Activated naive CD4-positive, alpha-beta T cell treated with anti-CD3 and anti-CD28 coated beads, Interleukin-2, amount 10 ng/mL, durations not matched to agents 7 days and 5 days (primary cell): ENCODE data around the gene CLCN2.

Experiments
- CTCF ChIA-PET: fragments of 350-600 bp; sonication (Branson Sonifier 250); formaldehyde crosslinking; loops from one replicate; lab custom pipeline; 2021; ENCODE audit warnings: antibody characterized with exemption; lab: Charles Lee
- DNase-seq: peaks from one replicate; pipeline ENCODE4 v3.0.0-alpha.2; 2020
- H3K27ac Mint-ChIP-seq: one replicate; pipeline ENCODE4 v1.8.0; 2021; ENCODE audit warnings: mild to moderate bottlenecking, moderate library complexity, mixed read lengths
- H3K27me3 Mint-ChIP-seq: one replicate; pipeline ENCODE4 v1.8.0; 2021; ENCODE audit warnings: mild to moderate bottlenecking, mixed read lengths
- H3K36me3 Mint-ChIP-seq: one replicate; pipeline ENCODE4 v1.8.0; 2021; ENCODE audit warnings: mixed read lengths
- H3K4me1 Mint-ChIP-seq: one replicate; pipeline ENCODE4 v1.8.0; 2021; ENCODE audit warnings: mixed read lengths
- H3K4me3 Mint-ChIP-seq: one replicate; pipeline ENCODE4 v1.8.0; 2021; ENCODE audit warnings: mild to moderate bottlenecking, moderate library complexity, mixed read lengths
- H3K9me3 Mint-ChIP-seq: one replicate; pipeline ENCODE4 v1.8.0; 2021; ENCODE audit warnings: mixed read lengths

The CLCN2 gene

GRCh38 chr3:184375747-184376461 is 14.5 kb upstream of the CLCN2 start:
- CTCF ChIA-PET = interaction anchor here (0.7 to 6.7 kb wide), 3 partner anchors 12 to 167 kb away, joined by 3 to 143 read pairs (median 4); no protein-coding TSS in a partner anchor
- H3K27ac Mint-ChIP-seq = no peak overlapping the region
- no peaks in the 10 kb centered on the region for H3K36me3 Mint-ChIP-seq
- H3K4me3 Mint-ChIP-seq = no peak overlapping the region
- DNase-seq = no peak
- peaks cover 72% of the 10 kb centered on the region for H3K27me3 Mint-ChIP-seq
- H3K9me3 Mint-ChIP-seq = no peaks in the 10 kb centered on the region
- peaks cover 10% of the 10 kb centered on the region for H3K4me1 Mint-ChIP-seq

- no peaks in the 10 kb centered on the region for H3K9me3 Mint-ChIP-seq
- no peak overlapping the region for H3K27ac Mint-ChIP-seq
- H3K27me3 Mint-ChIP-seq = peaks cover 52% of the 10 kb centered on the region
- H3K4me1 Mint-ChIP-seq = peaks cover 3% of the 10 kb centered on the region
- CTCF ChIA-PET = interaction anchor here (0.8 to 6.7 kb wide), 5 partner anchors 10 to 478 kb away, joined by 3 to 143 read pairs (median 17); no protein-coding TSS in a partner anchor
- H3K4me3 Mint-ChIP-seq = no peak overlapping the region
- H3K36me3 Mint-ChIP-seq = peaks cover 13% of the 10 kb centered on the region
- DNase-seq = no peak
Observed at GRCh38 chr3:184373422-184373821, 12.0 kb upstream of the CLCN2 start.

- Mint-ChIP-seq H3K9me3 (no peaks in the 10 kb centered on the region), H3K4me3 (no peak overlapping the region), H3K4me1 (peaks cover 3% of the 10 kb centered on the region), H3K27ac (no peak overlapping the region), H3K27me3 (peaks cover 47% of the 10 kb centered on the region), H3K36me3 (peaks cover 18% of the 10 kb centered on the region)
- no peak for DNase-seq
- CTCF ChIA-PET = interaction anchor here (0.8 to 6.7 kb wide), 7 partner anchors 11 to 477 kb away, joined by 3 to 143 read pairs (median 15); no protein-coding TSS in a partner anchor
Observed at GRCh38 chr3:184372911-184373310, 11.5 kb upstream of the CLCN2 start.

- Mint-ChIP-seq H3K27ac (no peak overlapping the region), H3K4me1 (peaks cover 3% of the 10 kb centered on the region), H3K27me3 (peaks cover 41% of the 10 kb centered on the region), H3K9me3 (no peaks in the 10 kb centered on the region), H3K36me3 (peaks cover 21% of the 10 kb centered on the region), H3K4me3 (no peak overlapping the region)
- CTCF ChIA-PET = interaction anchor here (0.6 to 6.7 kb wide), 25 partner anchors 9 to 477 kb away, joined by 3 to 143 read pairs (median 6); partner anchors contain the start of genes CLCN2, POLR2H and VWA5B2
- no peak for DNase-seq
Observed at GRCh38 chr3:184372296-184372821, 11.0 kb upstream of the CLCN2 start.

GRCh38 chr3:184371570-184372018 is 10.2 kb upstream of the CLCN2 start:
- peaks cover 6% of the 10 kb centered on the region for H3K4me1 Mint-ChIP-seq
- DNase-seq = peak; percentile 75
- H3K27ac Mint-ChIP-seq = no peak overlapping the region
- no peak overlapping the region for H3K4me3 Mint-ChIP-seq
- CTCF ChIA-PET = interaction anchor here (0.6 to 6.7 kb wide), 32 partner anchors 9 to 476 kb away, joined by 3 to 143 read pairs (median 6); partner anchors contain the start of genes CLCN2, EPHB3, POLR2H and VWA5B2
- H3K36me3 Mint-ChIP-seq = peaks cover 26% of the 10 kb centered on the region
- H3K27me3 Mint-ChIP-seq = peaks cover 33% of the 10 kb centered on the region
- H3K9me3 Mint-ChIP-seq = no peaks in the 10 kb centered on the region

- peaks cover 26% of the 10 kb centered on the region for H3K4me1 Mint-ChIP-seq
- peaks cover 14% of the 10 kb centered on the region for H3K27me3 Mint-ChIP-seq
- no peaks in the 10 kb centered on the region for H3K9me3 Mint-ChIP-seq
- H3K4me3 Mint-ChIP-seq = no peak overlapping the region
- CTCF ChIA-PET = interaction anchor here (1.5 to 6.4 kb wide), 2 partner anchors 144 to 173 kb away, joined by 10 to 76 read pairs; no protein-coding TSS in a partner anchor
- peak overlapping the region; percentile 22 for H3K27ac Mint-ChIP-seq
- peaks cover 42% of the 10 kb centered on the region for H3K36me3 Mint-ChIP-seq
- DNase-seq = no peak
Observed at GRCh38 chr3:184368586-184369183, 7.3 kb upstream of the CLCN2 start.

- Mint-ChIP-seq H3K27ac (no peak overlapping the region), H3K36me3 (peaks cover 47% of the 10 kb centered on the region), H3K27me3 (peaks cover 8% of the 10 kb centered on the region), H3K9me3 (no peaks in the 10 kb centered on the region), H3K4me1 (peaks cover 26% of the 10 kb centered on the region), H3K4me3 (no peak overlapping the region)
- DNase-seq = no peak
- CTCF ChIA-PET = interaction anchor here (1.5 kb wide), 1 partner anchor 174 kb away, joined by 10 read pairs; no protein-coding TSS in a partner anchor
Observed at GRCh38 chr3:184368116-184368515, 6.7 kb upstream of the CLCN2 start.

- H3K36me3 Mint-ChIP-seq = peaks cover 47% of the 10 kb centered on the region
- DNase-seq = no peak
- CTCF ChIA-PET = interaction anchor here (0.6 to 0.9 kb wide), 2 partner anchors 16 to 51 kb away, joined by 3 read pairs; no protein-coding TSS in a partner anchor
- no peak overlapping the region for H3K27ac Mint-ChIP-seq
- no peaks in the 10 kb centered on the region for H3K27me3 Mint-ChIP-seq
- peaks cover 26% of the 10 kb centered on the region for H3K4me1 Mint-ChIP-seq
- no peak overlapping the region for H3K4me3 Mint-ChIP-seq
- no peaks in the 10 kb centered on the region for H3K9me3 Mint-ChIP-seq
Observed at GRCh38 chr3:184366619-184367289, 5.3 kb upstream of the CLCN2 start.

- H3K36me3 Mint-ChIP-seq = peaks cover 29% of the 10 kb centered on the region
- CTCF ChIA-PET = interaction anchor here (1.3 to 1.4 kb wide), 2 partner anchors 13 to 179 kb away, joined by 3 read pairs; no protein-coding TSS in a partner anchor
- peak; percentile 97 for DNase-seq
- H3K27me3 Mint-ChIP-seq = peaks cover 29% of the 10 kb centered on the region
- H3K27ac Mint-ChIP-seq = peak overlapping the region; percentile 96
- peaks cover 34% of the 10 kb centered on the region for H3K4me1 Mint-ChIP-seq
- H3K4me3 Mint-ChIP-seq = peak overlapping the region; percentile 98
- H3K9me3 Mint-ChIP-seq = no peaks in the 10 kb centered on the region
Observed at GRCh38 chr3:184362668-184363546, 1.5 kb upstream of the CLCN2 start.

GRCh38 chr3:184361932-184362667 is 695 bp upstream of the CLCN2 start:
- Mint-ChIP-seq H3K36me3 (peaks cover 26% of the 10 kb centered on the region), H3K9me3 (no peaks in the 10 kb centered on the region), H3K4me1 (peaks cover 34% of the 10 kb centered on the region), H3K4me3 (peak overlapping the region; percentile 91), H3K27ac (peak overlapping the region; percentile 92), H3K27me3 (peaks cover 29% of the 10 kb centered on the region)
- peak; percentile 63 for DNase-seq
- CTCF ChIA-PET = interaction anchor here (1.1 to 2.0 kb wide), 3 partner anchors 10 to 180 kb away, joined by 3 to 6 read pairs (median 3); no protein-coding TSS in a partner anchor

- CTCF ChIA-PET = interaction anchor here (1.1 to 2.0 kb wide), 3 partner anchors 9 to 11 kb away, joined by 3 to 6 read pairs (median 3); no protein-coding TSS in a partner anchor
- Mint-ChIP-seq H3K27me3 (peaks cover 29% of the 10 kb centered on the region), H3K4me1 (peaks cover 29% of the 10 kb centered on the region), H3K9me3 (no peaks in the 10 kb centered on the region), H3K4me3 (peak overlapping the region; percentile 71), H3K27ac (peak overlapping the region; percentile 58), H3K36me3 (peaks cover 19% of the 10 kb centered on the region)
- DNase-seq = no peak
Observed at GRCh38 chr3:184360929-184361531, 375 bp downstream of the CLCN2 start.
